GM12865 (cell line): ENCODE data around the gene SLC12A9.
A peak's percentile ranks its signal among the peaks of the same experiment; 100 is the strongest.

Source experiments
- DNase-seq: peaks from one replicate; pipeline ENCODE4 v3.0.0; 2010; ENCODE audit warnings: low read depth
- H3K4me3 ChIP-seq: 2 replicates; pipeline ENCODE4 v1.5.1; 2011; ENCODE audit warnings: mild to moderate bottlenecking, low read depth, low read length, control low read depth
- CTCF ChIP-seq: IDR thresholded peaks from 2 replicates; pipeline ENCODE4 v1.5.1; 2011; ENCODE audit warnings: low read length, control low read depth, low read depth, inconsistent platforms; ENCODE audit not compliant: insufficient read depth; ENCODE audit errors: missing control alignments

SLC12A9 gene

GRCh38 chr7:100885440-100886141 is 33.1 kb downstream of the SLC12A9 start:
- H3K4me3 ChIP-seq: no peak overlapping the region
- TF ChIP-seq CTCF: no peak
- no peak for DNase-seq

GRCh38 chr7:100886142-100886935 is 33.8 kb downstream of the SLC12A9 start:
- TF ChIP-seq CTCF: no peak
- no peak for DNase-seq
- no peak overlapping the region for H3K4me3 ChIP-seq

GRCh38 chr7:100886936-100887515 is 34.5 kb downstream of the SLC12A9 start:
- peak overlapping the region; percentile 26 for H3K4me3 ChIP-seq
- no peak for DNase-seq
- no peak for TF ChIP-seq CTCF

- DNase-seq: peak; percentile 86
- H3K4me3 ChIP-seq: peak overlapping the region; percentile 80
- TF ChIP-seq CTCF: no peak
Measured at GRCh38 chr7:100887516-100888290, 35.2 kb downstream of the SLC12A9 start.

- TF ChIP-seq CTCF: no peak
- no peak for DNase-seq
- peak overlapping the region; percentile 80 for H3K4me3 ChIP-seq
Measured at GRCh38 chr7:100888291-100888987, 35.9 kb downstream of the SLC12A9 start.
